Measurements from ENCODE around the gene AHCYL1.

AHCYL1 gene

DNA sequence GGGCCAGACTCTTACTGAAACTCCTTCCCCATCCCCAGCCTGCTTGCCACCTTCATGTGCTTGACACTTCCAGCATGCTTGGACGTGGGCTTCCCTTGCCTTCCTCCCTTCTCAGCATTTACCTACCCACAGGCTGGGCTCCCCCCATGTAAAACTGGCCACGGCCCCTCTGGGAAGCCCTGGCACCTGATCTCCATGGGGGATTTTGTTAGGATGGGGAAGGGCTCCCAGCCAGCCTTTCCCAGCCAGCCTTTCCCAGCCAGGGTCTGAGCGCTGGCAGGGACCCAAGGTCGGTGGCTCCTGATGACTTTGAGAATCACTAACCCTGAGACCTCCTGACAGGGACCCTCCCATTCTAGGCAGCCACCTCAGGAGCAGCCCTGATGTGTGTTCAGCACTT is 79.2 kb downstream of the AHCYL1 start:
- no peak for DNase-seq (ENCODE audit: low read depth)

DNA sequence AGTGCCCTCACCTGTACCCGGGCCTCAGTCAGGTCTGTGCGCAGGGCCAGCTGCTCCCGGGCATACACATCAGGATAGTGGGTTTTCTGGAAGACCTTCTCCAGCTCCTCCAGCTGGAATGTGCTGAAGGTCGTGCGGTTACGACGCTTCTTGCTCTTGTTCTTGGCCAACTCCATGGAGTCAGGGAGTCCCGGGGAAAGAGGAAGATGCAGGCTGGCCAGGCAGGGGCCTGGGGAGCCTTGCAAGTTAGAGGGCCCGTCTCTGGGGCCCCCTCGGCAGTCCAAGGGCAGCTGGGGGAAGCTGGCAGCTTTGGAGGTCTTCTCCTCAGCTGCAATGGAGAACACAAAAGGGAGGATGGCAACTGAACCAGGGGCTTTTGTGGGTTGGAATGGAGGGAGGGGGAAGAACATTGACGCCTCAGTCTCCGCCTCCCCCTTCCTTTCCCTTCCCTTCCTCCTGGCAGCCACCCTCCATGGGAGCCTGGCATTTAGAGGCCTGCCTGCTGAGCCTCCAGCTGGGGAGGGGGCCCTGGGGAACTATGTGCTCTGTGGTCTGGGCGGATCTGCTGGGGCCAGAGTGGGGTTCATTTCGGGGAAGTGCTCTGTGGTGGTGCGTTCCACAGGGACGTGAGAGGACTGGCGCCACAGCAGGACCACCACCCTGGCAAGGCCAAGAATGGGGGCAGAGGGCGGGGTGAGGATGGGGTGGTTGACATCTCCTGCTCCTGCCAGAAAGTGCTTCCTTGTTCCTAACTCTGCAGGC is 80.2 kb downstream of the AHCYL1 start:
- DNase-seq (ENCODE audit: low read depth) = no peak

DNA sequence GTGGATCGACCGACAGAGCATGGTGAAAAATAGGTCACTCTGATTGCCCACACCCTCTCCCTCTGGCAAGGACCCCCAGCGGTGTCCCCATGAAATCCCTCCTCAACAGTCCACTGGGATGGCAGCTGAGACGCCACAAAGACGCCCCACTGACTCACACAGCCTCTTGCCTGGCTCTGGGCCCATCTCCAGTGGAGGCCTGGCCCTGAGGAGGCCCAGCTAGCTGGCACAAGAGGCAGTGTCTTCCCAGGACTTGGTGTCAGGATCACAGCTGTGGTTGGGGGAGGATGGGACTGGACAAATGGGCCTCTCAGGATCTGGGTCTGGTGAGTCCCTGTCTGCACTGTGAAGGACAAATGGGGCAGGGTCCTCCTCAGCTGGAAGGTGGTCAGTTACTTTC is 81.3 kb downstream of the AHCYL1 start:
- DNase-seq (ENCODE audit: low read depth) = no peak

DNA sequence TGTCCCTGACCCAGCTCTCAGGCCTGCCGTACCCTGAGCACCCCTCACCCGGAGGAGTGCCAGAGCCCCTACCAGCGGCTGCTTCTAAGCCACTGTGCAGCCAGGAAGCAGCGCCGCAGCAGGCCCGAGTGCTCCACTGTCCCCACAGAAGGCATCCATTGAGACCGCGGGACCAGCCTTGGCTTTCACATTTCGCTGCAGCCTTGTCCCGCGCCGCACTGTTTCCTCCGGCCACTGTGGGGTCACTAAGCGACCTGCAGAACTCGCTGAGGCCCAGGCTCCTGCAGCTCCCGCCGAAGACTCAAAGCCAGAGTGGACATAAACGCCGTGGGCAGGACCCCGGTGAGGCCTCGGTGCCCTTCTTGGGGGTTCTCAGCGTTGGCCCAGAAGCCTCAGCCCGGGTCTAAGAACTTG is 82.9 kb downstream of the AHCYL1 start:
- no peak for DNase-seq (ENCODE audit: low read depth)

DNA sequence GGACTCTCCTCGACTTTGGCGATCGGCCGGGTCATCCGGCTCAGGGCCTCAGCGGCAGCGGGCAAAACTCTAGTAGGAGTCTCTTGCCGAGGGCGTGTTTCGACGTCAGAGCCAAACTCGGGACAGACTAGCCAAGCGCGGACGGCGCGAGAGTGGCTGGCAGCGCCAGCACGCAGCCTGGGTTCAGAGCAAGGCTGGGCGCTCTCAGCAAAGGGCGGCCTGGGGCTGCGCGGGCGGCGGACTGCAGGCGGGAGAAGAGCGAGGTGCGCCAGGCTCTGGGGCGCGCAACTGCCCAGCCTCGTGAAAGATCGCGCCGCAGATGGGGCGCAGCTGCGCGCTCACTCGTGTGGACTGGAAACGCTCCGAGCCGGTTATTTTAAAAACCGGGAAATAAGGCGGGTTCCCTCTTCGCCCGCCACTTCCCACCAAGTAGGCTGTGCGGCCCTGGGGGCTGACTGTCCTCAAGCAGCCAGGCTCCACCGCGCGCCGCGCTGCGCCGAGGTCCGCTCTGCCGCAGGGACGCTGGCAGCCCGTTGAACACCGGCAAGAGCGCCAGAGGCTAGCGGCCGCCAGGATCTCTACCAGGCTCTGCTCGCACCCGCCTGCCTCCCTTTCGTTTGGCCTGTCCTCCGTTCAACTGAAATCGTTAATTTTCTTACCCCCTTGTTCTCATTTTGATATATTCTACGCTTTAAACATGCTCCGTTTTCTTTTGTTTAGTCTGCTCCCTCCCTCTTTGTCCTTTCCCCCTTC is 83.5 kb downstream of the AHCYL1 start:
- no peak for DNase-seq (ENCODE audit: low read depth)

DNA sequence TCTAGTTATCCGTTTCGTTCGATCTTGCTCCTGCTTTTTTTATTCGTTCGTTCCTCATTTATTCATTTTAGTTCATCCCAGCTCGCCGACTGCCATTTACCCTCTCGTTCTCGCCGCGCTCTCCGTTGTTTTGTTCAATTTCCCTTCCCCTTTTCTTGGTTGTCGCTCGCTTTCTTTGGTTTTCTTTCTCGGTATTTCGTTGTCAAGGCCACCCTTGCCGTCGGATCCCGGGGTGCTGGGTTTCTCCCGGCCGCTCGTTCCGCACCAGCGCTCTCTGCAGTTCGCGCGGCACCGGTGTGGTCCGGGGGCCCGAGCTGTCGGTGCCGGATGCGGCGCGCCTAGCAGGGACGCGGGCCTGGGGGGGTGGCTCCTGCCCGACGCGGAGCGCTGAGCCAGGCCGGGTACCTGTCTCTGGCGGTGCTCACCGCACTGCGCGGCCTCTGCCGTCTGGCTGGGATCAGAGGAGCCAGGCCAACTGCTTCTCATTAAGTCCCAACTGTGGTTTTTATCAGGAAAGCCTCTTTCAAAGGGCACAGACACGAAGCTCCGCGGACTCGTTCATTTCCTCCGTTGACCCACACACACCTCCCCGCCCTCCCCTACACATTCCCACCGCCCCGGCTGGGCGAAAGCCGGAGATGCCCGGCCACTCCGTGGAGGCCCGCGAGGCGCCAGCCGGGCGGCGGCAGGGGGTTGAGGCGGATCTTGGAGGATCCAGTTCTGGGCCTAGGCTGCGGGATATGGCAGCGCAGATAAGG is 84.3 kb downstream of the AHCYL1 start:
- no peak for DNase-seq (ENCODE audit: low read depth)

DNA sequence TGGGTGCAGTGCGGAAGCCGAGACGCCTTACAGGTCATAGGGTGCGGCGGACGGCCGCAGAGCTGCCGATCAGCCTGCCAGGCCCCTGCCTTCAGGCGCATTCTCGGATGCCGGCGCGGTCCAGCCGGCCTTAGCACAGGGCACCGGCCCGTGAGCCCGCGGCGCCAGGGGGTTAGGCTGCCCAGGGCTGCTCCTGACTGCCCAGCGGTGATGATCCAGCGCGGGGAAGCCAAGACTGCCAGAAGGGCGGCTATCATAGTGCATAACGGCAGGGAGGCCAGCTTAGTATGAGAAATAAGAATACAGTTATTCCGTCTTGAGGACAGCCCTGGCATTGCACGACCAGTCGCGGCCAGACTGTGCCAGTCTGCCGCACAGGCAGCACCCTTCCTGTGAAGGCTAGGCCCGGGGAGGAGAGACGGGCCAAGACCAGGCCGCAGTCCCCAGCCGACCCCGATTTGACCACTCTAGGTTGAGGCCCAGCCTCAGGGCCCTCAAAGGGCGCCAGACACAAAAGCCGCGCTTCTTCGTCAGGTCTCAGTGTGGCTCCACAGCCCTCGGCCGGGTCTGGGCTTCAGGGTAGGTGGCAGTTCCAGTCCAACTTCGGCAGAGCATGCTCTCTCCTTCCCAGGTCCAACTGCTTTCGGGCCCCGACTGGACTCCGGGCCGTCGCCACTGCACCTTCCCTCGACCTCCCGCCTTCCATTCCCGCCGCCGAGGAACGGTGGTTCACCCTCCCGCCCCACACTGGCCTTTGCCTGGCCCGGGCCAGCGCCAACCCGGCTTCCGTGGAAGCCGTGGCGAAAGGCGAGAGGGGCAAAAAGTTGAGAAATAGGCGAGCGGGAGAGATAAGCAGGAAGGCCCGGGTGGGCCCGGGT is 85.1 kb downstream of the AHCYL1 start:
- no peak for DNase-seq (ENCODE audit: low read depth)

DNA sequence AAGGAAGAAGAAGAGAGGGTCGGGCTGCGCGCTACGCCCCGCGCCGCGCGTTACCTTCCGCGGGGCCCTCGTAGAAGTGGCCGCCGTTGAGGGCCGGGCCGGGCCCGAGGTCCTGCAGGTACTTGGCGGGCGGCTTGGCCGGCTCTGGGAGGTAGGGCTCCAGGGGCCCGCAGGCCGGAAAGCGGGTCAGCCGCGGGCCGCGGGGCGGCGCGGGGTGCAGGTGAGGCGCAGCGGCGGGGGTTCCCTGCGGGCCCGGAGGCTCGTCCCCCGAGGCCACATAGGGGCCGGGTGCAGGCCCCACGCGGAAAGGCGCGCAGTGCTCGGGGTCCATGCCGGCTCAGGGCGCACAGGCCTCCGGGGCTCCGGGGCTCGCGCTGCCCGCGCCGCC is 85.7 kb downstream of the AHCYL1 start:
- no peak for DNase-seq (ENCODE audit: low read depth)

DNA sequence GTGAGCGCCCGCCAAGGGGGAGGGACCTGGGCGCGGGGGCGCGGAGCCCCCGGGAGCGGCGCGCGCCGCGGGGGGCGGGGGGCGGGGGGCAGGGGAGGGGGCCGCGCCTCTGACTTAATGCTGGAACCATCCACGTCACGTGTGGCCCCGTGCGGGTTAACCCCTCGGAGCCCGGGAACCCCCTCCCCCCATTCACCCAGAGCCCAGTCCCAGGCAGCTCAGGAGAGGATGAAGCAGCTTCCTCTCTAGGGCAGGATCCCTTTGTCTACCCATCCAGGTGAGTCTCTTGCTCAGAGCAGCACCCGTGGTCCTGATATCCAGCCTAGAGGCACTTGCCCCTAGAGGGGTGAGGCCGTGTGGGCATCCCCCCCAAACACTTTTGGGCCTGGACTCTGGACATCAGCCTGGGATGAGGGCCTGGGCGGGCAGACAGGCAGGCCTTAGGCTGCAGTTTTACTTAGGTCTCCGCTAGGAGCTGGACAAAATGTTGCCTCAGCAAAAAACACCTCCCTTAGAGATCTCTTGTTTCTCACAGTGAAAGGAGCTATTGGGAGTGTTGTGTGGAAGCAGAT is 86.2 kb downstream of the AHCYL1 start, which contains the start of gene ALX3:
ALX3 (minus strand) TSS at position 2 of the 572 bp plus-strand sequence. CDS start 60 bp downstream, outside the sequence.
- DNase-seq (ENCODE audit: low read depth) = no peak

Data from stimulated activated CD8-positive, alpha-beta memory T cell treated with anti-CD3 and anti-CD28 coated beads, Interleukin-15, amount 100 ng/mL, for 1 hour (primary cell).